HG03064 (cell line): ENCODE measurements around the gene STC2.
"Not testable (repeated sequence)": the region's sequence is repeated elsewhere in the genome, so short reads cannot be mapped to it uniquely, and the experiment has no call there.

Source experiments
- ATAC-seq: cut with Tn5 transposase; IDR thresholded peaks from one replicate; pipeline ENCODE4 v1.9.1; 2021; ENCODE audit warnings: low read depth; ENCODE audit not compliant: unreplicated experiment

The STC2 gene

GRCh38 chr5:173297813-173298212, 30.4 kb downstream of the STC2 start:
- ATAC-seq = no peak

- ATAC-seq = no peak
These were observed 31.2 kb downstream of the STC2 start for GRCh38 chr5:173296737-173297676.

- ATAC-seq = no peak
These were observed 32.4 kb downstream of the STC2 start for GRCh38 chr5:173295796-173296195.

GRCh38 chr5:173294673-173295320, 33.4 kb downstream of the STC2 start:
- no peak for ATAC-seq

- peak; percentile 66 for ATAC-seq
These were observed 34.2 kb downstream of the STC2 start for GRCh38 chr5:173293817-173294672.

- peak; percentile 49 for ATAC-seq
These were observed 36.2 kb downstream of the STC2 start for GRCh38 chr5:173291722-173292658.

GRCh38 chr5:173290477-173291131, 37.6 kb downstream of the STC2 start:
- no peak for ATAC-seq

- no peak for ATAC-seq
These were observed 38.8 kb downstream of the STC2 start for GRCh38 chr5:173289372-173289771.

- ATAC-seq = no peak
These were observed 39.6 kb downstream of the STC2 start for GRCh38 chr5:173288632-173289031.

GRCh38 chr5:173287086-173287485, 41.1 kb downstream of the STC2 start:
- no peak for ATAC-seq

GRCh38 chr5:173284343-173284958, 43.8 kb downstream of the STC2 start:
- ATAC-seq = not testable (repeated sequence)

- ATAC-seq = peak; percentile 87
These were observed 44.6 kb downstream of the STC2 start for GRCh38 chr5:173283318-173284288.

- no peak for ATAC-seq
These were observed 45.3 kb downstream of the STC2 start for GRCh38 chr5:173282916-173283315.

- no peak for ATAC-seq
These were observed 46.3 kb downstream of the STC2 start for GRCh38 chr5:173281910-173282309.

- ATAC-seq = no peak
These were observed 49.0 kb downstream of the STC2 start for GRCh38 chr5:173279166-173279565.

GRCh38 chr5:173278641-173279040, 49.6 kb downstream of the STC2 start:
- no peak for ATAC-seq

- ATAC-seq = no peak
These were observed 50.0 kb downstream of the STC2 start for GRCh38 chr5:173278172-173278571.

- no peak for ATAC-seq
These were observed 53.4 kb downstream of the STC2 start for GRCh38 chr5:173274771-173275170.
